HepG2 (cell line): ENCODE results near the gene MTX1. TPM values are rescaled to one million over a fixed set of nuclear protein-coding genes. Genes with fewer than 3 reads are reported as not detected.

Experiments used
- ATAC-seq: fragments of 200-7000 bp; cut with Tn5 transposase; 3 replicates; pipeline ENCODE4 v1.9.1; 2020; ENCODE audit warnings: mild to moderate bottlenecking, moderate library complexity
- BruUV-seq: library from RNA; stranded (reverse); fragments of 400-500 nt; replicated peaks from 2 replicates; lab custom pipeline; 2021; lab: Mats Ljungman, UMichigan
- CTCF ChIA-PET: fragments of 300-600 bp; formaldehyde crosslinking; extraction: SDS; loops from one replicate; lab custom pipeline; 2021; ENCODE audit warnings: low total read pairs, inconsistent platforms, low intra/inter-chr PET ratio; lab: Yijun Ruan, JAX
- POLR2A ChIA-PET: fragments of 350-600 bp; sonication (Branson Sonifier 250); formaldehyde crosslinking; loops from one replicate; lab custom pipeline; 2020; ENCODE audit warnings: antibody characterized with exemption, inconsistent platforms; lab: Yijun Ruan, JAX
- DNase-seq: peaks from one replicate; pipeline ENCODE4 v3.0.0-alpha.2; 2015; ENCODE audit warnings: low spot score
- FAIRE-seq: peaks from 3 replicates; lab custom pipeline; 2011; peaks lifted over from hg19 to GRCh38; lab: Jason Lieb, UNC
- H2AFZ ChIP-seq: one replicate; pipeline ENCODE4 v1.6.1; 2011; ENCODE audit warnings: low read length, inconsistent platforms
- H3K27ac ChIP-seq: fragments of 300-600 bp; 3 replicates; pipeline ENCODE4 v1.8.0; 2011; ENCODE audit warnings: mixed run types, mild to moderate bottlenecking, mixed read lengths, low read length, inconsistent platforms; ENCODE audit not compliant: insufficient read depth; ENCODE audit errors: extremely low read length
- H3K27me3 ChIP-seq, 2 experiments: fragments of 200-600 bp in 1 of 2; 2 replicates in 1 of 2; 3 replicates in 1 of 2; pipeline versions ENCODE4 v1.6.0 to v1.8.0; 2011; ENCODE audit warnings: low read length in 2 of 2, mild to moderate bottlenecking in 2 of 2, moderate library complexity in 2 of 2, inconsistent platforms in 1 of 2; ENCODE audit not compliant: insufficient read depth in 2 of 2, control insufficient read depth in 1 of 2
- H3K36me3 ChIP-seq, 2 experiments: fragments of 200-600 bp in 1 of 2; replicated peaks in 1 of 2; 2 replicates in 1 of 2; 3 replicates in 1 of 2; pipeline versions ENCODE4 v1.5.1 to v1.8.0; 2011; ENCODE audit warnings: low read length in 2 of 2, inconsistent platforms in 1 of 2; ENCODE audit not compliant: insufficient read depth in 2 of 2, control insufficient read depth in 1 of 2
- H3K4me1 ChIP-seq: 2 replicates; pipeline ENCODE4 v1.5.1; 2012; ENCODE audit warnings: low read length, inconsistent platforms; ENCODE audit not compliant: insufficient read depth
- H3K4me2 ChIP-seq: 2 replicates; pipeline ENCODE4 v1.6.0; 2011; ENCODE audit warnings: low read depth, low read length, inconsistent platforms
- H3K4me3 ChIP-seq, 3 experiments: fragments of 200-600 bp in 1 of 3; sonication (generic), shearing (Covaris generic) in 1 of 3; replicated peaks in 1 of 3; 2 replicates each; pipeline ENCODE4 v1.5.1; 2011 to 2016; ENCODE audit warnings: low read length in 3 of 3, inconsistent platforms in 2 of 3, low read depth in 2 of 3, mild to moderate bottlenecking in 2 of 3, control low read depth in 1 of 3, mixed read lengths in 1 of 3; ENCODE audit not compliant: insufficient read depth in 1 of 3
- H3K79me2 ChIP-seq: one replicate; pipeline ENCODE4 v1.6.1; 2011; ENCODE audit warnings: low read length, inconsistent platforms; ENCODE audit not compliant: insufficient read depth
- H3K9ac ChIP-seq: 2 replicates; pipeline ENCODE4 v1.6.0; 2011; ENCODE audit warnings: mild to moderate bottlenecking, low read depth, low read length, inconsistent platforms; ENCODE audit not compliant: insufficient read depth
- H3K9me3 ChIP-seq: 2 replicates; pipeline ENCODE4 v1.5.1; 2012; ENCODE audit warnings: mild to moderate bottlenecking, low read length
- H4K20me1 ChIP-seq: 2 replicates; pipeline ENCODE4 v1.6.0; 2011; ENCODE audit warnings: inconsistent platforms, mild to moderate bottlenecking, low read length, moderate library complexity; ENCODE audit not compliant: insufficient read depth
- DMTF1 ChIP-seq: sonication (generic); formaldehyde crosslinking; IDR thresholded peaks from 2 replicates; pipeline ENCODE4 v1.4.0; 2020; ENCODE audit warnings: mild to moderate bottlenecking, missing genetic modification reagents
- MEIS2 ChIP-seq: sonication (generic); formaldehyde crosslinking; IDR thresholded peaks from 2 replicates; pipeline ENCODE4 v1.9.0; 2021; ENCODE audit warnings: mild to moderate bottlenecking, missing genetic modification reagents
- NR1H2 ChIP-seq: sonication (generic); formaldehyde crosslinking; IDR thresholded peaks from 2 replicates; pipeline ENCODE4 v1.8.1; 2022; ENCODE audit warnings: low read depth, missing genetic modification reagents, borderline replicate concordance
- POLR2AphosphoS5 ChIP-seq: IDR thresholded peaks from 2 replicates; pipeline ENCODE4 v1.6.1; 2012; ENCODE audit warnings: low read depth, low read length
- POLR2G ChIP-seq: fragments of 200-400 bp; formaldehyde crosslinking; IDR thresholded peaks from 2 replicates; pipeline ENCODE4 v1.6.1; 2018; ENCODE audit warnings: mild to moderate bottlenecking, low read depth, low read length, moderate library complexity
- SAFB2 ChIP-seq: sonication (generic); formaldehyde crosslinking; IDR thresholded peaks from 2 replicates; pipeline ENCODE4 v1.5.1; 2020; ENCODE audit warnings: missing genetic modification reagents, low read depth, mild to moderate bottlenecking, borderline replicate concordance
- ZNF225 ChIP-seq: sonication (generic); formaldehyde crosslinking; IDR thresholded peaks from 2 replicates; pipeline ENCODE4 v1.4.0; 2020; ENCODE audit warnings: mild to moderate bottlenecking, missing genetic modification reagents
- ZNF333 ChIP-seq: sonication (generic); formaldehyde crosslinking; IDR thresholded peaks from 2 replicates; pipeline ENCODE4 v1.4.0; 2020; ENCODE audit warnings: mild to moderate bottlenecking, missing genetic modification reagents, borderline replicate concordance
- ZNF496 ChIP-seq: sonication (generic); formaldehyde crosslinking; IDR thresholded peaks from 2 replicates; pipeline ENCODE4 v1.8.1; 2023; ENCODE audit warnings: mild to moderate bottlenecking, moderate library complexity, missing genetic modification reagents; ENCODE audit not compliant: insufficient replicate concordance
- ZNF547 ChIP-seq: sonication (generic); formaldehyde crosslinking; IDR thresholded peaks from 2 replicates; pipeline ENCODE4 v1.5.1; 2020; ENCODE audit warnings: mild to moderate bottlenecking, missing genetic modification reagents
- ZNF766 ChIP-seq: sonication (generic); formaldehyde crosslinking; IDR thresholded peaks from 2 replicates; pipeline ENCODE4 v1.5.0; 2020; ENCODE audit warnings: missing genetic modification reagents, borderline replicate concordance
- WGBS: methylation state at CpG from one replicate; pipeline ENCODE4 v1.1.6; 2017; ENCODE audit warnings: low lambda C conversion rate; 5-methylcytosine and 5-hydroxymethylcytosine counted together
- in situ Hi-C: cut with HindIII; loops from 2 replicates; pipeline ENCODE4 v1.10.0; 2017; ENCODE audit warnings: low pct_unique_long_range_greater_than_20kb; ENCODE audit not compliant: extremely low pct_ligation_motif_present
- intact Hi-C: fragments of 100-400 bp; cut with micrococcal nuclease; formaldehyde crosslinking; loops from one replicate; pipeline ENCODE4 v1.10.0; 2022; ENCODE audit not compliant: unreplicated experiment
- polyA plus RNA-seq, 8 experiments: library from polyadenylated mRNA; depleted of rRNA in 3 of 8; stranded (reverse) in 7 of 8; unstranded in 1 of 8; fragments of >200 nt; fragmentation: Illumina TruSeq in 4 of 8; extraction: Trizol in 4 of 8; gene quantifications; 2 replicates each; pipeline versions ENCODE4 v1.2.1 to v1.2.3, GENCODE V29; 2011 to 2016; ENCODE audit warnings: low read depth in 4 of 8, missing spikeins in 1 of 8, mixed read lengths in 1 of 8; ENCODE audit not compliant: insufficient read depth in 1 of 8
- total RNA-seq, 5 experiments: library from RNA; depleted of rRNA; stranded (reverse); fragments of >200 nt; fragmentation: Illumina TruSeq; extraction: Trizol; gene quantifications; 2 replicates each; pipeline ENCODE4 v1.2.3, GENCODE V29; 2016; ENCODE audit warnings: low read depth in 1 of 5
- TF ChIP-seq, protein P1 (sequence below): sonication (generic); formaldehyde crosslinking; conservative IDR thresholded peaks from 2 replicates; pipeline ENCODE4 v1.4.0; 2020; ENCODE audit warnings: missing genetic modification reagents

The MTX1 gene
- total and polyA plus RNA-seq, 2 of the 13 experiments (the other 11 are each of a cell fraction or from before 2014, with no cell fraction given): 64.5 to 72.6 TPM

- CTCF ChIA-PET: no interaction called here
- Histone ChIP-seq H3K4me1 (peaks cover 27% of the 10 kb centered on the region), H3K9me3 (no peaks in the 10 kb centered on the region), H3K36me3 (no peaks in the 10 kb centered on the region), H3K27me3 (peaks cover 0 to 54% of the 10 kb centered on the region in 2 experiments; a peak in 4 of 5 replicates), H4K20me1 (no peaks in the 10 kb centered on the region), H3K27ac (no peak overlapping the region), H3K4me2 (no peak overlapping the region), H3K9ac (no peak overlapping the region), H3K4me3 (no peak overlapping the region), H2AFZ (no peak overlapping the region), H3K79me2 (no peaks in the 10 kb centered on the region)
- POLR2A ChIA-PET: no interaction called here
- TF ChIP-seq ZNF496 (CRISPR knock-in tag): no peak
- no peak for FAIRE-seq
- no peak for DNase-seq
- in situ Hi-C loops: no loop called here
- 60% methylated on average over 8 of the region's 20 CpGs for WGBS
- intact Hi-C loops: no loop called here
- no peak for ATAC-seq
- BruUV-seq: no TSS peak
Observed at GRCh38 chr1:155196893-155197638, 11.4 kb upstream of the MTX1 start.

GRCh38 chr1:155197901-155198546, 10.5 kb upstream of the MTX1 start:
- in situ Hi-C loops: no loop called here
- no TSS peak for BruUV-seq
- Histone ChIP-seq H3K4me3 (no peak overlapping the region), H4K20me1 (no peaks in the 10 kb centered on the region), H3K36me3 (no peaks in the 10 kb centered on the region), H3K9ac (no peak overlapping the region), H2AFZ (no peak overlapping the region), H3K4me2 (no peak overlapping the region)
- no peak for ATAC-seq
- 57% methylated on average over 9 of the region's 15 CpGs for WGBS
- CTCF ChIA-PET: no interaction called here
- TF ChIP-seq ZNF766 (CRISPR knock-in tag) (no peak), ZNF333 (CRISPR knock-in tag) (no peak), POLR2AphosphoS5 (no peak), DMTF1 (CRISPR knock-in tag) (no peak), POLR2G (no peak), MEIS2 (no peak), SAFB2 (no peak), ZNF225 (CRISPR knock-in tag) (no peak), NR1H2 (no peak), ZNF547 (CRISPR knock-in tag) (no peak)
- TF ChIP-seq, protein P1, sequence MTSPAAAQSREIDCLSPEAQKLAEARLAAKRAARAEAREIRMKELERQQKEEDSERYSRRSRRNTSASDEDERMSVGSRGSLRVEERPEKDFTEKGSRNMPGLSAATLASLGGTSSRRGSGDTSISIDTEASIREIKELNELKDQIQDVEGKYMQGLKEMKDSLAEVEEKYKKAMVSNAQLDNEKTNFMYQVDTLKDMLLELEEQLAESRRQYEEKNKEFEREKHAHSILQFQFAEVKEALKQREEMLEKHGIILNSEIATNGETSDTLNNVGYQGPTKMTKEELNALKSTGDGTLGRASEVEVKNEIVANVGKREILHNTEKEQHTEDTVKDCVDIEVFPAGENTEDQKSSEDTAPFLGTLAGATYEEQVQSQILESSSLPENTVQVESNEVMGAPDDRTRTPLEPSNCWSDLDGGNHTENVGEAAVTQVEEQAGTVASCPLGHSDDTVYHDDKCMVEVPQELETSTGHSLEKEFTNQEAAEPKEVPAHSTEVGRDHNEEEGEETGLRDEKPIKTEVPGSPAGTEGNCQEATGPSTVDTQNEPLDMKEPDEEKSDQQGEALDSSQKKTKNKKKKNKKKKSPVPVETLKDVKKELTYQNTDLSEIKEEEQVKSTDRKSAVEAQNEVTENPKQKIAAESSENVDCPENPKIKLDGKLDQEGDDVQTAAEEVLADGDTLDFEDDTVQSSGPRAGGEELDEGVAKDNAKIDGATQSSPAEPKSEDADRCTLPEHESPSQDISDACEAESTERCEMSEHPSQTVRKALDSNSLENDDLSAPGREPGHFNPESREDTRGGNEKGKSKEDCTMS: no peak
- TF ChIP-seq, all 625 proteins: peak for 0
- POLR2A ChIA-PET: no interaction called here
- Histone ChIP-seq H3K27me3 (peaks cover 0 to 55% of the 10 kb centered on the region in 2 experiments; a peak in 4 of 5 replicates), H3K79me2 (no peaks in the 10 kb centered on the region), H3K4me1 (peaks cover 25% of the 10 kb centered on the region), H3K27ac (no peak overlapping the region), H3K9me3 (no peaks in the 10 kb centered on the region)
- FAIRE-seq (no peak), DNase-seq (no peak)
- intact Hi-C loops: no loop called here
